GM19099 (cell line): ENCODE data around the gene SNX5.
A peak's percentile ranks its signal among the peaks of the same experiment; 100 is the strongest.

Experiments
- POLR2A ChIP-seq: IDR thresholded peaks from 3 replicates; pipeline ENCODE4 v1.6.1; 2011; ENCODE audit warnings: low read depth; ENCODE audit not compliant: insufficient read length; ENCODE audit errors: extremely low read depth

Gene SNX5

GRCh38 chr20:17939622-17940223, 28.9 kb downstream of the SNX5 start:
- TF ChIP-seq POLR2A = no peak

DNA sequence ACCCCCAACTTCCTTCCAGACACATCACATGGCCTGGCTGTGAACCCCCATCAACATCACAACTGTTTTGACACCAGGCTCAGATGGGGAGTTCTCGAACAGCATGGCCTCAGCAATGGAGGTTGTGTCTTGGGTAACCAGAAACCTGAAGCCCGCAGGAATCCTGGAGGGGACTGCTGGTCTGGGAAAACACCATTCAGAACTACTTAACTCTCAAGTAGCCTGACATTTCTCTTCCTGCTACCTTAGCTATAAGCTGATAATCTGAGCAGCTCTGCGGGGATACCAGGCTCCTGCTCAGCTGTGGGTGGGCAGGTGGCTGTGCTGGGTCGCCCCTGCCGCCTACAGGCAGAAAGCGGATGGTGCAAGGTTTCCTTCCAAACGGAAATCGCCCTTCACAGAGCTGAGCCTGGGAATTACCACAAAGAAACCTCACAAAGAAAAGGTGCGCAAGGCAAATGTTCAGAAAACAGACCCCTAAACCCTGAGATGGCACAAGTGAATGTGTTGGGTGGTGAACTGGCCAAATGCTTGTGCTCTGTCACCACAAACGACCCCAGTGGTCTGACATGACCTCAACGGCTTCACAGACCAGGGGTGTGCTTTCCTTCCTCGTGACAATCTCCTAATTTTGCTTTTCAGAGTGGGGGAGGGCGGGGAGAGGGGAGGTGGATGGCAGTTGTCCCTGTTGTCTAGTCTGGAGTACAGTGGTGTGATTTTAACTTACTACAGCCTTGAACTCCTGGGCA, 29.5 kb downstream of the SNX5 start:
- peak; percentile 9 for TF ChIP-seq POLR2A

DNA sequence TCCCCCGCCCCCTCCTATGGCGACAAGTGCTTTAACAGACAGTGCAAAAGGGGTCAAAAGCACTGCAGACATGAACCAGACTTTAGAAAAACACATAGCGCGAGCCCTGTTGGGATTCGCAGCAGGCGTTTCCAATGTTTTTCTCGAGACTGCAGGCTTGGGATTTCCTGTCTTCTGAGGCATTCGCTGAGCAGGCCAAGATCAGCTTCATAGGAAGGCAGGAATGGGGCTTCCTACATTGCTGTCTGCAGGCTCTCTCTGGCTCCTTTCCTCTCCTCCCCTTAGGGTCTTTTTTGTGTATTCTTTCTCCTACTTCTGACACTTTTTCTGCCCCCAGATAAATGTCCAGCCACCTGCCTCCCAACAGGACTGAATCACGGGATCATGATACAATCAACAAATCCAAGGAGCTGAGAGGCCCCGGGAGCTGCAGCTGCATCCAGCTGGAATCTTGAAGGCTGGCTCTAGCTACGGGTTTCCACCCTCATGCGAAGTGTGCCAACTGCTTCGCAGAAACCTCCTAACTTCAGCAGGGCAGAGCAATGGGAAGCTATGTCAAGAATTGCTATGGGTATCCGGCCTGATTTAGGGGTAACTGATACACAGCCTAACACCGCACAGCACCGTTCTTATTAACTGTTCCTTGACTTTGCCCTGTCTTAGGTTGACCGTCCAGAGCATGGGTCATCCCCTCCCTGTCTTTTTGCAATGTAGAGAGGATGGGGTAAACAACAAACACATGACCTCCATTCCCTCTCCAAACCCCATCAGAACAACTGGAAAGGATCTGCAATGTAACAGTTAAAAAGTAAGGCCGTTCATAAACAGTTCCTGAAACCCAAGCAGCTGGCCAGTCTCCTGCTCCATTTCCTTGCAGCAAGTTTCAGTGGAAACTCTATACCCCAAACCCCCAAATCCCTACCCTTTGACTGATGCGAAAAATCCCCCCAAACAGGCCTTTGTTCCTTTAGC, 31.5 kb downstream of the SNX5 start:
- TF ChIP-seq POLR2A = no peak

DNA sequence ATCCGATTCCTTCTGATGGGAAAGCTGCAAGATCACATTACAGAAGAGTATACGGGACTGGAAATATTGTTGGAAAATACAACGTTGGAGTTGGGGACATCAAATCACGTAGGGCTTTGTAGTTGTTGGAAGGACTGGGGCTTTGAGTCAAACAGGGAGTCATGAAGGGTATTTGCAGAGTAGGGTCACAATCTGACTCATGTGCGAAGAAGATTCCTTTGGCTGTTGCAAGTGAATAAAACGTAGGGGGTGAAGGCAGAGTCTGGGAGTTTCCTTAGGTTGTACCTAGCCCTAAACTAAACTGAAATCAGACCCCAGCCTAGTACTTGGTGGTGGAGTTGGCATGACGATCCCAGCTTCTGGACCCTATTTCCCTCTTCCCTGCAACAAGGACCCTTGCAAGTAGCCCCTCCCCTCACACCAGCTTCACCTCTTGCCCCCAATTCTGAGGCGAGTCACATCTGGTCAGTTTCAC, 32.3 kb downstream of the SNX5 start:
- TF ChIP-seq POLR2A = no peak

GRCh38 chr20:17935761-17936160, 32.8 kb downstream of the SNX5 start:
- no peak for TF ChIP-seq POLR2A

DNA sequence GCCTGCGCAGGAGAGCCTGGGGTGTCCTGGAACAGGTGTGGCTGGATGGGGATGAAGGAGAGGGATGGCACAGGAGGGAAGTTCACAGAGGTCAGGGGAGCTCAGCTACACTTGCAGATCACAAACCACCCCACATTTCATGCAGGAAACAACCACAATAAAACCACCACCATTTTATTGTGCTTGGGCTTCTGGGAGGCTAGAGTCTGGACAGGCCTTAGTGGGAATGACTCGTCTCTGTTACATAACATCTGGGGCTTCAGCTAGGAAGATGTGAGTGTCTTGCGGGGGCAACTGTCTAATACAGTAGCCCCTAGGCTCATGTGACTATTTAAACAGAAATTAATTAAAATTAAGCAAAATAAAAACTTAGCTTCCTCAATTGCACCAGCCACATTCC, 33.4 kb downstream of the SNX5 start:
- no peak for TF ChIP-seq POLR2A

DNA sequence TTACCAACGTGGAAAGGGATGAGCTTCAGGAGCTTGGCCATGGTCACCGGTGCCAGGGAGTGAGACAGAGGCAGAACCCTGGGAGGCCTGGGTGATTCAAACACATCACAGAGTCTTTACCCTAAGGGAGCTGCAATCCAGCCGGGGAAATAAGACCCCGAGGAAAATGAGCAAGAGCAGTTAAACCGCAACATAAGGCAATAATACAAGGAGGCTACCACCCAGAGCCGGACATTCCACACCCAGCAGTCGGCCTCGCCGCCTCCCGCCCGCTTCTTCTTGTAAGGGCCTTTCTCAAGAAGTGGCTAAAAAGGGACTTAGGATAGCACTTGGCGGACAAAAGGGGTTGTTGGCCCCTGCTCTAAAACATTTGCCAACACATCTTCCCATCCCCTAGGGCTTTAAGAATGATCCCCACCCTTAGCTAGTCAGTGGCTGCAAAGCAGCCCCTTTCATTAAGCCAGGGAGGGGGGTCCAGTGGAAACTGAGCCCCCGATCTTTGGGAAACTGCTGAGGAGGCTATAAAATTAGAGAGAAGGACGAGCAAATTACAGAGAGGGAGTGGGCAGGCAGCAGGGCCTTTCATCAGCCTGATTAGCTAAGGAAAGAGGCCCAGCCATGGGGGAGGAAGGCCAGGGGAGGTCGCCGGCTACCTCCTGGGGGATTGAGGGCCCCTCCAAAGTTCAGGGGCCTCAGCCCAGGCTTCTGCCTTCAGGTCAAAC, 34.3 kb downstream of the SNX5 start:
- TF ChIP-seq POLR2A = no peak

GRCh38 chr20:17933711-17934110, 34.9 kb downstream of the SNX5 start:
- TF ChIP-seq POLR2A = no peak

- TF ChIP-seq POLR2A = no peak
Observed at GRCh38 chr20:17933121-17933520, 35.5 kb downstream of the SNX5 start.

GRCh38 chr20:17932396-17932795, 36.2 kb downstream of the SNX5 start:
- TF ChIP-seq POLR2A = no peak

DNA sequence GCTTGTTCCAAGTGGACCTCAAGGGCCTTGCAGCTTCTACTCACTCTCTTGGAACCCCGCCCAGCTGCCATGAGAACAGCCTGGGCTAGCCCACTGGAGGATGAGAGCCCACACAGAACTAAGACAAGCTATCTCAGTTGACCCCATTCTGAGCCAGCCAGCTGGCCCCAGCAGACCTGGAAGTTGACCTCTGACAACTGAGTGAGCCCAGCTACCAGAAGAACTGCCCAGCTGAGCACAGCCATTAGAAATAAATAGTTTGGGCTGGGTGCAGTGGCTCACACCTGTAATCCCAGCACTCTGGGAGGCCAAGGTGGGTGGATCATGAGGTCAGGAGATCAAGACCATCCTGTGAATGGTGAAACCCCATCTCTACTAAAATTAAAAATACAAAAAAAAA, 37.1 kb downstream of the SNX5 start:
- no peak for TF ChIP-seq POLR2A

- no peak for TF ChIP-seq POLR2A
Observed at GRCh38 chr20:17928633-17929311, 39.8 kb downstream of the SNX5 start.

GRCh38 chr20:17928211-17928611, 40.4 kb downstream of the SNX5 start:
- TF ChIP-seq POLR2A = no peak

DNA sequence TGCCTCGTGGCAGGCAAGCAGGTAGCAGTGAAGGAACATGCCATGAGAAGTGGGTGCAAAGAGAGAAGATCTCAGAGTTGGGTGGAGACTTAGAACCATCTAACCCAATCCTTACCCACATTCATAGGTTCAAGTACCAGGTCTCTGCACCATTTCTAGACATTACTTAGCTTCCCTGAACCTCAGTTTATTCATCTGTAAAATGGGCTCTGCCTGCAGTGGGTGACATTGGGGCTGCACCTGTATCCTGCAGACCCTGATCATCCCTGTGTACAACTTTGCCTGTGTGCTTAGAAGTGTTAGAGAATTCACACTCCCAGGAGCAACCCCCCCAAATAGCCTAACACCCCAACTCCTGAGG, 42.7 kb downstream of the SNX5 start:
- TF ChIP-seq POLR2A = no peak
